NOMO-1 (cell line): Measurements from ENCODE around the gene PHACTR3.

ENCODE experiments used
- DNase-seq, 2 experiments: peaks; one replicate each; lab custom pipeline; 2025; ENCODE audit not compliant: unreplicated experiment in 2 of 2; lab: John Stamatoyannopoulos, UW

The PHACTR3 gene

DNA sequence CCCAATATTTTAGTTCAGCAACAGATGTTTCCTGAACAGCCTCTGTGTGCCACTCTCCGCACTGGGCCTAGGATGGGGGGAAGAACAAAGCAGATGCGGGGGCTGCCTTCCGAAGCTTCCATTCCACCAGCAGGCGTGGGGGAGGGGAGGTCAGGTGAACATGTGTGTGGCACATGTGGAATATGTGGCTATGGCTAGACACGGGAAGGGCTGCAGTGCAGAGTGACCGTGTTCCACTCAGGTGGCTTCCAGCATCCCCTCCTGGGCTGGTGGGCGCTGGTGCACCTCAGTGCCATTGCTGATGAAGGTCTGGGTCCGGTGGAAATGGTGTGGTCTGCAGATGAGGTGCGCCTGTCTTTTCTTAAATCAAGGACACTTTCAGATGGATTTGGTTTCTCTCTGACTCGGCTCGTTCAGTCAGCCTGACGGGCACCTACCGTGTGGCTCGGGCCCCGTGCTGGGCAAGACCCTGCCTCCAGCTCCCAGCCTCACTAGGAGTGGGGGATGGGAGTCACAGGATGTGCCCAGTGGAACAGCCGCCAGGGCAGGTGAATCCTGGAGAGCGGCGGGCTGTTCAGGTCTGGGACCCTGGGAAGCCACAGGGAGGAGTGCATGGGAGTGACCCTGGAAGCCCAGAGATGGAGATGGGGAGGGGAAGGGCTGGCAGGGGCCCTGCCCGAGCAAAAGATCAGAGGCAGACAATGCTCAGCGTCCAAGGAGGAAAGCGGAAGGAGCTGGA is 218.1 kb downstream of the PHACTR3 start:
- no peak for DNase-seq

DNA sequence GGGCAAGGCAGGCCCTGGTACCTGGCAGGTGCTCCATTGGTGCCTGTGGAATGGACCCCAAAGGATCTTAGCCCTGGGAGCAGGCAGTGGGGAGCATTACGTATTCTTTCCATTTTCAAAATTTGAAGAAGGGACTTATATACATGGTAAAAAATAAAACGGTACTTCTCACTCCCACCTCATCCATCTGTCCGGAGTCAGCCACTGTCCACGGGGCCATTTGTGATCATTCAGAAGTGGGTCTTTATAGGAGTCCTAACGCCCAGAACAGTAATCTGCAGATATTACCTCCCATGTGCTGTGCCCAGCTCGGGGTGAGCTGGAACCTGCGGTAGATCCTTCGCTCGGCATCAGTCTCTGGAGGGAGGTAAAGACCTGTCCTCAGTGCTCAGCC is 218.7 kb downstream of the PHACTR3 start:
- DNase-seq, result no peak

DNA sequence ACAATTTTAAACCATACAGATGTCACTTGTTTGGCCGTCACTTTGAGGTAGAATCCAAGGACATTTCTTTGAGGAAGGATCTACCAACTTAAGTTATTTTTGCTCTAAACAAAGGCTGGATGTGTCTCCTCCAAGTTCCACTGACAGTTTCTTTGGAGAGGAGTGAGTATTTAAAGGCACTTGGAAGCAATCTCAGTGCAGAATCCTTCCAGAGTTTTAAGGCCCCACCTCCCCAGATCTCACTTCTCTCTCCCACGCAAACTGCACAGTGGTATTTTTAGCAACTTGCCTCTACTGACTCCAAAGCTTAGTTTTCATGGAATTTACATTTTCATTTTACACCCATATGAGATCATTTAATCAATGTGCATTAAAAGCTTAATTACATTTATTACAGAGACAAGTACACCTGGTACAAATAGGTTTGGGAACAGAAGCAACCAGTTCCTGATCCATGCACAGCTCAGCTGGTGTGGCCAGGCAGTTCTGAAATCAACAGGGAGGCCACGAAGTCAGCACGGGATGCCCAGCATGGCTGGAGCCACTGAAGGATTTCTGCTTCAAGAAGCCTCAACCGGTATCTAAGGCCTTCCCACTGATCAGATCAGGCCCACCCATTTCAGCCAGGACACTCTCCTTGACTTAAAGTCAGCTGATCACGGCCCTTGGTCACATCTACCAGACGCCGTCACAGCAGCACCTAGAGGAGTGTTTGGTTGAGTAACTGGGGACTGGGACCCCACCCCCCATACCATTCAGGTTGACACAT is 219.3 kb downstream of the PHACTR3 start:
- no peak for DNase-seq

DNA sequence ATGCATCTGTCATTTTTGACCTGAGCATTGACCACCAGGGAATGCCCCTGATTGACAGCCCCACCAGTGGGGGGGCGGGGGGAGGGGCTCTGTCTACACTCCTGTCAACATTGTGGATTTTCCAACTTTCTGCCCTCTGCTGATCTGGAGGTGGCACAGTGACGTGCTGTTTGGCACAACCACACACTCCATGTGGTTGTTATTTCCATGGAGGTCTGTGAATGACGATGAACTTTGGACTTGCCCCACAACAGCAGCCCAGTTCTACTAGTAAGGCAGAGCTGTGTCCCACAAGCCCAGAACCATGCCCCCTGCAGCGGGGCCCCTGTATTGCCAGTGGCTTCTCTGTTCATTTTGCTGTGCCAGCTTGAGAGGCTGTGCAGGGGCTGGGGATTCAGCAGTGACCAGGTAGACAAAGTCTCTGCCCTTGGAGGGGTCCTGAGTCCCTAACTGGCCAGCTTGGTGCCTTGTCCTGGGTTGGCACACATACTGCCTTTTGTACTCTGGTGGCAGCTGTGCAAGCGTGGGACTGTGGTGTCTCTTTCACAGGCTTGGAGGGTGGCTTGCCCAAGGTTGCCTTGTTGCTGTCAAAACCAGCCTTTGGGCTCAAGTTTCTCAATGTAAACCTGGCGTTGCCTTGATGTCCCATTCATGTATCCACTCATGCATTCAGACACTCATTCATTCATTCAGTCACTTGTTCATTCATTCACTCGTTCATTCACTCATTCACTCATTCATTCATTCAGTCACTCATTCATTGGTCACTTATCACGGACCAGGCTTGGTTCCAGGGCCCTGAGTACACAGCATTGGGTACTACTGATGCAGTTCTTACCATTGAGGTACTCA is 220.6 kb downstream of the PHACTR3 start:
- DNase-seq, result no peak

DNA sequence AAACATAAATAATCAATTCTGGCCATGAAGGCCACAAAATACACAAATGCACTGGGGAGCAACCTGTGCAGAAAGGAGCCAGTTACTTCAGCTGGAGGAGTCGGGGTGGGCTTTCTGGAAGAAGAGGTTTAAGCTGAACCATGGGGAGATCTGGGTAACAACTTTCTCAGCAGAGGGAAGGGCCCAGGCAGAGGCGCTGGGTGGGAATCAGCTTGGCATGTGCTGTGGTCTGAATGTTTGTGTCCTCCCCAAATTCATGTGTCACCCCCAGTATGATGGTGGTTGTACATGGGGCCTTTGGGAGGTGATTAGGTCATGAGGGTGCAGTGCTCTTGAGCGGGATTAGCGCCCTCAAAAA is 221.2 kb downstream of the PHACTR3 start:
- no peak for DNase-seq

DNA sequence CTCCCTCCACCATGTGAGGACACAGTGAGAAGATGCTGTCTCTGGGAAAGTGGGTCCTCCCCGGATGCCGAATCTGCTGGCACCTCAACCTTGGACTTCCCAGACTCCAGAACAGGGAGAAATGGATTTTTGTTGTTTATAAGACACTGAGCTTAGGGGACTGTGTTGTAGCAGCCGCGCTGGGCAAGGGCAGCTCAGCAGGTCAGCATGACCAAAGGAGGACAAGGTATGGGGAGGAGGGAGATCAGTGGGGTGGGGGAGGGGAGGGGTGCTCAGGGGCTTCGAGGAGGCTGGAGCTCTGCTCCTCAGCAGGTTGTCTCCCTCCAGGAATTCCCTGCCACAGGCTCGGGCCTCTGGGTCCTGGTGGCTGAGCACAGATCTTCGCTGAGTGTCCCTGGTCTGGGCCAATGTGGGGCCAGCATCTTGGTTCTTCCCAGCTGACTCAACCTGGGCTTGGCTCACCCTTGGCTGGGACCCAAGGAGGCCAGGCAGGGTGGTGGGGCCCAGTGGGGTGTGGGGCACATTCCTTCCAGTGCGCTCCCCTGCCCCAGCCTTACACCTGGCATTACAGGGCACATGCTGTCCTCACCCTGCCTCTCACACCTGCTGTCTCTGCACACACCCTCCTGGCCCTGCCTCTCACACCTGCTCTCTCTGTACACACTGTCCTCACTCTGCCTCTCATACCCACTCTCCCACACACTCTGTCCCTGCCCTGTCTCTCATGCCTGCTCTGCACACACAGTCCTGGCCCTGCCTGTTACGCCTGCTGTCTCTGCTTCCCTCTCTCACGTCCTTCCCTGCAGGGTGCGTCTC is 221.8 kb downstream of the PHACTR3 start:
- DNase-seq, result no peak

DNA sequence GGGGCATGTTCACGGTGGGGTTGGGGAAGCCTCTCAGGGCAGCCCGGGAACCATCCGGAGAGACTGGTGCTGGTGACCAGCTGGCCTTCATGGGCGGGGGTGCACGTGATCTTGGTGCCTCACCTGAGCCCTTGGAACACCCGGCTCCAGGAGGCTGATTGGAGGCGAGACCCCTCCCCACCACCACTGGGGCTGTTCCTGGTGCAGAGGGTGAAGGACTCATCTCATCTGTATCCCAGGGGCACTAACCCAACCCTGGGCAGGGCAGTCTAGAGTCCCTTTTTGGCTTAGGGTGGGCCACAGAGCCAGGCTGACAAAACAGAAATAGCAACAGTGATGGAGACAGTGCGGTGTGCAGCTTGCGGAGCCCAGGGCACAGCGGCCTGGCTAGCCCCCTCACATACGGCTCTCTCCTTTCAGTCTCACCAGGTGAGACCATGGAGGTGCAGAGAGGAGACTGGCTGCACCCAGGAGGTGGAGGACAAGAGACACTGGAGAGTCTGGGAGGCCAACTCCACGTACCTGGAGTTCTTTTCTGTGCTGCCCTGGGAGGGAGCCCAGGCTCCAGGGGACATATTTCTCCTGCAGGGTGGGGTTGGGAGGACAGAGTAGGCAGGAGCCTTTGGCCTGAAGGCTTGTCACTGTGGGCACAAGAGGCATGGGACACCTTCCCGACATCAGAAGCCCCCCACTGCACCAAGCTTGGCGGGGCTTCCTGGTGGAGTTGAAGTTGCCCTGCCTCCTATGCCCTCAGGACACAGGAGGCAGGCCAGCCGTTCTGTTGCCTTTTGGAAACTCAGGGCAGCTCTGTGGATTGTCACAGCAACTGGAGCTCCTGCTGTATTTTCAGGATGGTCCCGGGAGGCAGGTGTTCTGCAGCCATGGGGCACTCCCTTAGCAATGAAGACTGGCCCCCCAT is 223.1 kb downstream of the PHACTR3 start:
- no peak for DNase-seq

DNA sequence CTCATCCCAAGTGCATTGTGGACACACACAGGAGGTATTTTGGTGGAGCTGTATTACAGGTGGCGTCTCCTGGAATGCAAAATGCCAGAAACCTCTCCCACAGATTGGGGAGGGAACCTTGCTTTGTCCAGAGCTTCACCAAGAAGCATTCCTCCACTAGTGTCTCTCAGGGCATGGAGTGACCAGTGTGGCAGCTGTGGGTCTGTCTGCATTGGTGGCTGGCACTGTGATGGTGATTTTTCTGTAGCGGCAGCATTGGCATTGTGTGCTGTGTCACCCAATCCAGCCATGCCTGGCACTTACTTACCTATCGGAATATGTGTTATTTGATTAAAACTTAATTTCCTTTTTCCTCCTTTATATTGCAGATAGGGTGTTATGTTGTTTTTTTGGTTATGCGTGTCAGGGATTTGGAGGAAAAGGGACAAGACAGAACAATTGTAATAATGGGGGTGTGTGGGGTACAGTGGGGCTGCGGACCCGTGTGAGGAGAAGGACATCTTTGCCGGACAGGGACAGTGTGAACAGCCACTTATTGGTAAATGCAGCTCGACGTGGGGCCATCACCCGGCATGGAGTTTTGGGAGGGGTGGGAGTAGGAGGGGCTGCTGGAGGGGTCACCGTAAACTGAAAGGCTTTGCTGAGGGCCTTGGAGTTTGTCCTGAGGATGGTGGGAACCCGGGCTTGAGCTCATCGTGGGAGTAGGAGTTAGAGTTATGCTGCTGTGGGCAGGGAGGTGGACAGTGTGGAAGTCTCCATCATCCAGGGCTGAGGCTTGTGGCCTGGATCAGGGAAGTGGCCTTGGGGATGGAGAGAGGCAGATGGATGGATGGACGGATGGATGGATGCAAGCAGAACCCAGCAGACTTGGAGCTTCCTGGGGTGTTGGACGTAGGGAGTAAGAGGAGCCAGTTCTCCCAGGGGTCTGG is 224.0 kb downstream of the PHACTR3 start:
- no peak for DNase-seq

DNA sequence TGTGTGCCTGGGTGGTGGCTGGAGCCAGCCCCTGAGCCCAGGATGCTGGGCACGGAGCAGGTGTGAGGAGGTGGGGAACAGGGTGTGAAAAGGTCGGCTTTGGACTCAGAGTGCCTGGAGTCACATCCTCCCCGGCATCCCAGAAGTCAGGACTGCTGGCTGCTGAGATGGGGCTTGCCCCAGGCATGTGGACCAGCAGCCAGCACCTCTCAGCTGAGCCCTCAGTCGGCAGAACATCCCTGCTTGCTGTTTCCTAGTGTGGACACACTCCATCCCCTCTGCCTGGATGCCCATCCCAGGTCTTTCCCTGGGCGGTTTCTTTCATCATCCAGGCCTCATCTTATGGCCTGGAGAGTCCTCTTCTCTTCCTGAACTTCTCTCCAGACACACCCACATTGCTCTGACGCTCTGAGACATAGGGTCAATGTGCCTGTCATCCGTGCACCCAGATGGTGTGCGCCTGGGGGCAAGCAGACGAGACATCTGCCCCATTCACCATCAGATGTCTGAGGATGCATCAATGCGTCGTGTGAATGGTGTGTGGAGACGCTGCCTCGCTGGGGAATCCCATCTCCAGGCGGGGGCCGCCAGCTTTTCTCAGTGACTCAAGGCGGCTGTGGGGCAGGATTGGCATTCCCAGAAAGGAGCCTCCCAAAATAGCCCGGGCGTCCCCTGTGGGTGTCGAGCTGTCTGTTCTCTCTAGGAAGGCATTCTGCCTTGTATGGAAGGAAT is 224.9 kb downstream of the PHACTR3 start:
- DNase-seq, result no peak

DNA sequence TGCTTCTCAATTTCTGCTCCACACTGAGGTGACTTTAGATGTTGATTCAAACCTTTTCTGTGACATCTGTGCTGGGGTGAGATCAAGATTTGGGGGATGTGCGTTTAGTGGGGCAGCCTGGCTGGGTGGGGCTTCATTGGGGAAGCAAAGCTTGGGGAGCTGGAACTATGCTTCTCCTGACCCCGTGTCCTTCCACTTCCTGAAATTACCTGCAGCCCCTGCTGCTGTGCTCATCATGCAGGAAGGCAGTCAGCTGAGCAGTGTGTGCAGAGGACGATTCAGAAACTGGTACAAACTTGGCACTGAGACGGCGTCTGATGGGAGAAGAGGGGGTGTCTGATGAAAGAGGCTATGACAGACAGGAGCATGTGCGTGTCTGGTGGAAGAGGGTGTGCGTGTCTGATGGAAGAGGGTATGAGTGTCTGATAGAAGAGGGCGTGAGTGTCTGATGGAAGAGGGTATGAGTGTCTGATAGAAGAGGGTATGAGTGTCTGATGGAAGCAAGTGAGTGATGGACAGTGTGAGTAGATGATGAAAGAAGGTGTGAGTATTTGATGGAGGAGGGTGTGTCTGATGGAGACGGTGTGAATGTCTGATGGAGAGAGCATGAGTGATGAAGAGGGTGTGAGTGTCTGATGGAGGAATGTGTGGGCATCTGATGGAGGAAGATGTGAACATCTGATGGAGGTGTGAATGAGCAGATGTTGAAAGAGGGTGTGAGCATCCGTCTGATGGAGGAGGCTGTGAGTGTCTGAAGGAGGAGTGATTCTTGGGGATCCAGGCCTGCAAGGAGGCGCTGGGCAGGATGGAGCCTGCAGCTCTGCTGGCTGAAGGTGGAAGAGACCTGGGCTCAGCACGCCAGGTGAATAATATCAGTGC is 225.7 kb downstream of the PHACTR3 start:
- no peak for DNase-seq

DNA sequence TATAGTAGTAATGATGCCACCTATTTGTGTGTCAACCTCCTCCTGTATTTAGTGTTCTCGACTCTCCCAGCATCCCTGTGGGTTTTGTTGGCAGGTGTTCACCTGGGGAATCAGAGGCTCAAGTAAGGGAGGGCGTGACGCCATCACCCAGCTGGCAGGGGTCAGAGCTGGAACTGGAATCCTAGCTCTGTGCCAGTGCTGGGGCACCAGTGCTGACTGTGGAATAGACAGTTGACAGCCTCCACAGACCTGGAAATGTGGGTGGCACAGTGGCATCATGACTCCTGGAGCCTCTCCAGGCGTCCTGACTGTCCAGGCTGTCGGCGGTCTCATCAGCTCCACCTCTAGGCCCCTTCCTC is 226.3 kb downstream of the PHACTR3 start:
- DNase-seq, result no peak

DNA sequence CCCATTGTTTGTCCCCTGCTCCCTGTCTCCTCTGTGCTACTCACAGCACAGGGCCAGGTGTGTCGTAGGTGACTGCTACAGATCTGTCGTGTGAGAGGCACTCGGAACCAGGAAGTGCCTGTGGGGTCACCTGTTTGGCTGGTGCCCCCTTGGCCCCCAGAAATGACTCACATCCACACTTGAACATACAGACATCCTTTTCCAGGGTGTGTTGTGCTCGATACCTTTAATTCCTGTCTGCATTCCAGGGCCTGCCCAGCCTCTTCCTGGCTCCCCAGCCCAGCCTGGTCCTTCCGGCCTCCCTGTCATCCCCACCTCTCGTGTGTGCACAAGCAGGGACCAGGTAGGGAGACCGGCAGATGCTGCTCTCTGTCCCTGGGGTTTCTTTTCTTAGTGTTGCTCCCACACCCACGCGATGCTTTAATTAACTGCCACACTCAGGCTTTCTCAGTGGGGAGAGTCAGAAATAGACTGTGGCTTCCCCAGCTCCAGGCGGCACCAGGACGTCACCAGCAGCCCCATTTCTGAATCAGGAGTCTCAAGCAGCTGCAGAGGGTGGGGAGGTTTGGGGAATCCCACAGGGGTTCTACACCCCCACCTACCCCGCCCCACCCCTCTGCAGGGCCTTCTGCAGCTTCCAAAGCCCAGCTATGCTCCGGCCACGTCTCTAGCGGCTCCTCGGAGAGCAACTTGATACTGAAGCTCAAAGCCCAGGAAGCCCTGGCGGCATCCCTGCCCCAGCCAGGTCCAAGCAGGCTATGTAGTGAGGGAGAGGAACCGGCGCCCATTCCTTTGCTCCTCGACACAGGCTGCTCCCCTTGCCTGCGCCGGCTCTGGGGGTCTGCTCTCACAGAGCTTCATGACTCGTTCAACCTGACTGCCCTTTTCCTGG is 226.9 kb downstream of the PHACTR3 start:
- DNase-seq, result no peak

DNA sequence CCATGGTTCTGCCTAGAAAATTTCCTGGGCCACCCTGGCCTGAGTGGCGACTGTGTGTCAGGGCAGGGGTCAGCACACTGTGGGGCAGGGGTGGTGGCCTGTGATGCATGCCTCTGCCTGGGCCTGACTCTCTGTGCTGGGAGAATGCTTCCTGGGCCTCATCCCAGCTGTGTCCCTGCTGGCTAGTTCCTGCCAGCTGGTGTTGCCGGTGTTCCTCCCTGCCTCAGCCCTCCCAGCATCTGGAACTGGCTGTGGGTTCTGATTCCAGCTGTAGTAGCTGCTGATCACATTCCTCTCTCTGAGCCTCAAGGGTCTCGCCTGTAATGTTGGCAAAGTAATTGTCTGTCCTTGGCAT is 227.6 kb downstream of the PHACTR3 start:
- no peak for DNase-seq

DNA sequence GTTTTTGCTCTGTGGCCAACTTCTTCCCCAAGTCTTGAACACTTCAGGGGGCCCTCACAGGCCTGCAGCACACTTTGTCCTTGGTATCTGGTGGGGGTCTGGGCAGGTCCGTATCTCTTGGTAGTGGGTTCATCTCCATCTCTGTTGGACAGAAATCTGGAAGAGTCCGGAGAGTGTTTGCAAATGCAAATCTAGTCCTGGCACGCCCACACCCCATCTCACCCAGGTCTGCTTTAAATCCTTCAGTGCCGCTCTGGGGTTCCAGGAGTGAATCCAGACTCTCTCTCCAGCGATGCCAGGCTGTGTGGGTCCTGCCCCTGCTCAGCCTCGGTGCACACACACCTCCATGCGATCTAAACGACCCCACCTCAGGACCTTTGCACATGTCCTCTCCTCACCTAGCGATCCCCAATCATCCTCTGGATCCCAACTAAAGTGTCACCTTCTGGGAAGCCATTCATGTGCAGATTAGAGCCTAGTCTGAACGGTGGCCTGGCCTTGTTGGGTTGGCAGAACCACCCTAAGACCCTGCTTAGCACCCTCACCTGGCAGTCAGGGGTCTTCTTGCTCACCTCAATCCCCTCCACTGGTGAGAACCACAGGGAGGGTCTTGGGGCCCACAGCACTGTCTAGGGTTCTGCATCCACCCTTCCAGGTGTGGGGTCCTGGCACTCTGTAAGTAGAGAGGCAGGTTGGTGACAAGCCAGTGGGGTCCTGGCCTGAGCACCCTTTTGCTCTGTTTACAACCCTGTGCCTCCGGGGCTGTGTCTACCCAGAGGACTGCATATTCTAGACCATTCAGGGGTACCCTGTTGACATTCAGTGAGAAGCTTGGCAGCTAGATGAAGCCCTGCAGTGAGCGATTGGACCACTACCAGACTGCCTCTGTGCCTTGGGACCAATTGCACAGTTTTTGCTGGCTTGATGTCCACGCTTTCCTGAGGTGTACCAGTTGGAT is 228.3 kb downstream of the PHACTR3 start:
- no peak for DNase-seq

DNA sequence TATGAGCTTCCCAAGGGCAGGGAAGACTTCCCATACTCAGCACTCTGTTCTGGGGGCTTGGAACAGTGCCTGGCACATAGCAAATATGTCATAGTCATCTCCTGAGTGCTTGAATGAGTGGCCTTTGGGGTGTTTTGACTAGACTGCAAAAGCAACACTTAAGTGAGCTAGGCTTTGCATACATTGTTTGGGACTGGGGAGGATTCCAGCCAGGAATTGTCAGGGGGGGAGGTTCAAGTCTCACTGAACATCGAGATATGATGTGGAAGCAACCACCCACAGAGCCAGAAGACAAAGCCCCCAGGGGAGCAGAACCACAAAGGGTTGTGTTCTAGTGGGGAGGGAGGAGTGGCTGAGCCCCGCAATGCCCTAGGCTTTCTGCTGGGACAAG is 230.7 kb downstream of the PHACTR3 start:
- no peak for DNase-seq
